Posterior cingulate gyrus (tissue), 11 donors: ENCODE results near the gene MYOG.

Experiments used
- DNase-seq, 10 donors: peaks; one replicate each; pipeline versions ENCODE4 v3.0.0 to v3.0.0-alpha.2; 2020 to 2021; ENCODE audit warnings: mixed read lengths in 3 of 10
- intact Hi-C: fragments of 100-400 bp; cut with DNase I; formaldehyde crosslinking; loops from one replicate; pipeline ENCODE4 v1.15.1; 2023

MYOG gene

GRCh38 chr1:203075236-203076030, 10.4 kb downstream of the MYOG start:
- DNase-seq, result no peak
- intact Hi-C loops, result loop anchor here (5.0 kb wide), 1 partner anchor 47 kb away; no protein-coding TSS in a partner anchor

- intact Hi-C loops, result loop anchor here (5.0 kb wide), 1 partner anchor 48 kb away; no protein-coding TSS in a partner anchor
- no peak for DNase-seq
These were observed 11.2 kb downstream of the MYOG start for GRCh38 chr1:203074610-203075009.

- peak in 1 of 10 donors; percentile 2 for DNase-seq
- intact Hi-C loops, result no loop called here
These were observed 12.3 kb downstream of the MYOG start for GRCh38 chr1:203073469-203073868.

- intact Hi-C loops, result no loop called here
- DNase-seq, result peak in 1 of 10 donors; percentile 3
These were observed 12.9 kb downstream of the MYOG start for GRCh38 chr1:203072911-203073310.

- DNase-seq, result peak in 2 of 10 donors; percentile 42 to 79
- intact Hi-C loops, result no loop called here
These were observed 13.7 kb downstream of the MYOG start for GRCh38 chr1:203072002-203072602.

GRCh38 chr1:203069030-203069747, 16.6 kb downstream of the MYOG start:
- DNase-seq, result peak in 2 of 10 donors; percentile 26 to 72
- intact Hi-C loops, result no loop called here

- DNase-seq, result peak in 1 of 10 donors; percentile 19
- intact Hi-C loops, result no loop called here
These were observed 18.8 kb downstream of the MYOG start for GRCh38 chr1:203066965-203067364.

- intact Hi-C loops, result no loop called here
- peak in 1 of 10 donors; percentile 17 for DNase-seq
These were observed 19.8 kb downstream of the MYOG start for GRCh38 chr1:203065986-203066385.

GRCh38 chr1:203065191-203065590, 20.6 kb downstream of the MYOG start:
- intact Hi-C loops, result no loop called here
- DNase-seq, result peak in 1 of 10 donors; percentile 32

- intact Hi-C loops, result loop anchor here (5.0 kb wide), 1 partner anchor 44 kb away; no protein-coding TSS in a partner anchor
- DNase-seq, result peak in 1 of 10 donors; percentile 61
These were observed 22.5 kb downstream of the MYOG start for GRCh38 chr1:203063287-203063686.

GRCh38 chr1:203060115-203060514, 25.7 kb downstream of the MYOG start:
- no peak for DNase-seq
- intact Hi-C loops, result loop anchor here (5.0 kb wide), 1 partner anchor 47 kb away; no protein-coding TSS in a partner anchor

GRCh38 chr1:203059485-203059884, 26.3 kb downstream of the MYOG start:
- intact Hi-C loops, result no loop called here
- no peak for DNase-seq

GRCh38 chr1:203058676-203058935, 27.2 kb downstream of the MYOG start:
- DNase-seq, result no peak
- intact Hi-C loops, result no loop called here

GRCh38 chr1:203057911-203058675, 27.7 kb downstream of the MYOG start:
- intact Hi-C loops, result no loop called here
- no peak for DNase-seq

GRCh38 chr1:203056516-203056915, 29.3 kb downstream of the MYOG start:
- intact Hi-C loops, result no loop called here
- DNase-seq, result no peak

- intact Hi-C loops, result no loop called here
- DNase-seq, result no peak
These were observed 29.8 kb downstream of the MYOG start for GRCh38 chr1:203056012-203056411.

- intact Hi-C loops, result no loop called here
- DNase-seq, result no peak
These were observed 30.5 kb downstream of the MYOG start for GRCh38 chr1:203055161-203055799.

- no peak for DNase-seq
- intact Hi-C loops, result no loop called here
These were observed 31.2 kb downstream of the MYOG start for GRCh38 chr1:203054642-203055041.

GRCh38 chr1:203054184-203054583, 31.6 kb downstream of the MYOG start:
- DNase-seq, result no peak
- intact Hi-C loops, result no loop called here

- intact Hi-C loops, result no loop called here
- DNase-seq, result no peak
These were observed 33.2 kb downstream of the MYOG start for GRCh38 chr1:203052601-203053000.
